22Rv1 (cell line): ENCODE data around the gene KIF26A.

Experiments used
- ZFX ChIP-seq: fragments of 450-650 bp; IDR thresholded peaks from 2 replicates; pipeline ENCODE4 v1.6.1; 2017; ENCODE audit warnings: antibody characterized with exemption, borderline replicate concordance
- TF ChIP-seq, protein P1 (sequence below): fragments of 450-650 bp; IDR thresholded peaks from 2 replicates; pipeline ENCODE4 v1.5.1; 2017; ENCODE audit warnings: mild to moderate bottlenecking

DNA sequence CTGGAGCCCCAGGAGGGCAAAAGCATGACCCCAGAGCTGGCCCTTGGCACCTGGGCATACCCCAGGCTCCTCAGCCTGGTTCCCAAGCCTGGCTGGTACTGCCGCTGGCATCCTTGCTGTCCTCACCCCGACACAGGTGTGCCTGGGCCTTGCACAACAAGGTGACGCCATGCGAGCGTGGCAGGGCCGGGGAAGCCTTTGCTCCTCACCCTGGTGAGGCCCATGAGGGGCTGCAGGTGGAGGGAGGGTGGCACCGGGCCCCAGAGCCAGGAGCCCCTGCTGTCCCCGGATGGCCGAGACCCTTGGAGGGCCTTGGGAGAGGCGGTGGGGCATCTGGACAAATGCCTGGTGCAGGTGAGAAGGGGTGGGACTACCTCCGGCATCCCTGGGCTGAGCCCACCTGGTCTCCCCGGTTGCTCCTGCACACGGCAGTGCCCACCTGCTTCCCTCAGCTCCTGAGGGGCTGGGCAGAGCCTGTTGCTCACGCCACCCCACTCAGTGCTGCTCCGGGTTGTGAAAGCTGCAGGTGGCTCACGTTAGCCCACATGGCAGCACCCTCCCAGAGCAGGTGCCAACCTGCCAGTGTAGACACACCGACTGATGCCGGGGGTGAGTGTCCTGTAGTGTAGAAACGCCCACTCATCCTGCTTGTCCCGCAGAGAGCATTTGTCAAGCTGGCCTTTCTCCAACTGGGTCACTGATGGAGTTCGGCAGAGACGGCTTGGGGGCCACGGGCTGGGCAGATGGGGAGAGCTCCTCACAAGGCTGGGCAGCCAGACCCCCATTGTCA is 24.6 kb upstream of the KIF26A start:
- TF ChIP-seq, protein P1, sequence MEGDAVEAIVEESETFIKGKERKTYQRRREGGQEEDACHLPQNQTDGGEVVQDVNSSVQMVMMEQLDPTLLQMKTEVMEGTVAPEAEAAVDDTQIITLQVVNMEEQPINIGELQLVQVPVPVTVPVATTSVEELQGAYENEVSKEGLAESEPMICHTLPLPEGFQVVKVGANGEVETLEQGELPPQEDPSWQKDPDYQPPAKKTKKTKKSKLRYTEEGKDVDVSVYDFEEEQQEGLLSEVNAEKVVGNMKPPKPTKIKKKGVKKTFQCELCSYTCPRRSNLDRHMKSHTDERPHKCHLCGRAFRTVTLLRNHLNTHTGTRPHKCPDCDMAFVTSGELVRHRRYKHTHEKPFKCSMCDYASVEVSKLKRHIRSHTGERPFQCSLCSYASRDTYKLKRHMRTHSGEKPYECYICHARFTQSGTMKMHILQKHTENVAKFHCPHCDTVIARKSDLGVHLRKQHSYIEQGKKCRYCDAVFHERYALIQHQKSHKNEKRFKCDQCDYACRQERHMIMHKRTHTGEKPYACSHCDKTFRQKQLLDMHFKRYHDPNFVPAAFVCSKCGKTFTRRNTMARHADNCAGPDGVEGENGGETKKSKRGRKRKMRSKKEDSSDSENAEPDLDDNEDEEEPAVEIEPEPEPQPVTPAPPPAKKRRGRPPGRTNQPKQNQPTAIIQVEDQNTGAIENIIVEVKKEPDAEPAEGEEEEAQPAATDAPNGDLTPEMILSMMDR: no peak
- TF ChIP-seq ZFX: no peak
